OCI-LY1 (cell line): ENCODE data around the gene GADD45A.

ENCODE experiments used
- H2AFZ ChIP-seq: fragments of 200-600 bp; sonication (generic), shearing (Covaris generic); 2 replicates; pipeline ENCODE4 v1.6.0; 2014; ENCODE audit warnings: antibody characterized with exemption, mild to moderate bottlenecking, low read length
- H3F3A ChIP-seq: fragments of 200-600 bp; sonication (generic), shearing (Covaris generic); 2 replicates; pipeline ENCODE4 v1.6.0; 2014; ENCODE audit warnings: mild to moderate bottlenecking, antibody characterized with exemption, low read length, moderate library complexity; ENCODE audit not compliant: insufficient read depth
- H3K27ac ChIP-seq: fragments of 200-600 bp; sonication (generic); 2 replicates; pipeline ENCODE4 v1.5.1; 2014; ENCODE audit warnings: low read length, mixed run types, mild to moderate bottlenecking, low read depth; ENCODE audit not compliant: poor library complexity, severe bottlenecking
- H3K27me3 ChIP-seq: fragments of 200-600 bp; sonication (generic); 2 replicates; pipeline ENCODE4 v1.6.0; 2014; ENCODE audit warnings: antibody characterized with exemption, mild to moderate bottlenecking, low read length, moderate library complexity; ENCODE audit not compliant: insufficient read depth
- H3K36me3 ChIP-seq: fragments of 200-600 bp; sonication (generic); 2 replicates; pipeline ENCODE4 v1.6.1; 2014; ENCODE audit warnings: mild to moderate bottlenecking, antibody characterized with exemption, low read length, moderate library complexity, mixed read lengths; ENCODE audit not compliant: insufficient read depth
- H3K4me1 ChIP-seq: fragments of 200-600 bp; sonication (generic); 2 replicates; pipeline ENCODE4 v1.5.1; 2014; ENCODE audit warnings: mild to moderate bottlenecking, low read length, moderate library complexity; ENCODE audit not compliant: insufficient read depth, severe bottlenecking
- H3K4me2 ChIP-seq: fragments of 200-600 bp; sonication (generic), shearing (Covaris generic); 2 replicates; pipeline ENCODE4 v1.6.1; 2014; ENCODE audit warnings: low read length
- H3K4me3 ChIP-seq: fragments of 200-600 bp; sonication (generic); 2 replicates; pipeline ENCODE4 v1.5.1; 2014; ENCODE audit warnings: low read length, low read depth, mild to moderate bottlenecking, mixed read lengths; ENCODE audit not compliant: poor library complexity, severe bottlenecking
- H3K79me2 ChIP-seq: fragments of 200-600 bp; shearing (Covaris generic); 2 replicates; pipeline ENCODE4 v1.6.1; 2016; ENCODE audit warnings: mixed run types, low read length, mixed read lengths; ENCODE audit not compliant: insufficient read depth
- H3K9ac ChIP-seq: fragments of 200-600 bp; sonication (generic), shearing (Covaris generic); 2 replicates; pipeline ENCODE4 v1.6.1; 2014; ENCODE audit warnings: mild to moderate bottlenecking, low read length, mixed read lengths
- H3K9me2 ChIP-seq: fragments of 200-600 bp; sonication (generic), shearing (Covaris generic); 2 replicates; pipeline ENCODE4 v1.6.1; 2014; ENCODE audit warnings: low read depth, mild to moderate bottlenecking, low read length, mixed read lengths
- H3K9me3 ChIP-seq: fragments of 200-600 bp; shearing (Covaris generic); 2 replicates; pipeline ENCODE4 v1.6.1; 2014; ENCODE audit warnings: low read length, mixed read lengths
- H4K20me1 ChIP-seq: fragments of 200-600 bp; sonication (generic), shearing (Covaris generic); 2 replicates; pipeline ENCODE4 v1.6.0; 2016; ENCODE audit warnings: mild to moderate bottlenecking, low read length; ENCODE audit not compliant: insufficient read depth
- EZH2 ChIP-seq: fragments of 200-600 bp; sonication (generic), shearing (Covaris generic); IDR thresholded peaks from 2 replicates; pipeline ENCODE4 v1.8.0; 2017; ENCODE audit warnings: borderline replicate concordance, mixed run types, mild to moderate bottlenecking, antibody characterized with exemption, low read length, moderate library complexity, mixed read lengths
- TF ChIP-seq, protein P1 (sequence below): fragments of 200-600 bp; sonication (generic), shearing (Covaris generic); IDR thresholded peaks from 2 replicates; pipeline ENCODE4 v1.5.1; 2017; ENCODE audit warnings: mild to moderate bottlenecking, antibody characterized with exemption, low read length, moderate library complexity, mixed read lengths

The GADD45A gene

DNA sequence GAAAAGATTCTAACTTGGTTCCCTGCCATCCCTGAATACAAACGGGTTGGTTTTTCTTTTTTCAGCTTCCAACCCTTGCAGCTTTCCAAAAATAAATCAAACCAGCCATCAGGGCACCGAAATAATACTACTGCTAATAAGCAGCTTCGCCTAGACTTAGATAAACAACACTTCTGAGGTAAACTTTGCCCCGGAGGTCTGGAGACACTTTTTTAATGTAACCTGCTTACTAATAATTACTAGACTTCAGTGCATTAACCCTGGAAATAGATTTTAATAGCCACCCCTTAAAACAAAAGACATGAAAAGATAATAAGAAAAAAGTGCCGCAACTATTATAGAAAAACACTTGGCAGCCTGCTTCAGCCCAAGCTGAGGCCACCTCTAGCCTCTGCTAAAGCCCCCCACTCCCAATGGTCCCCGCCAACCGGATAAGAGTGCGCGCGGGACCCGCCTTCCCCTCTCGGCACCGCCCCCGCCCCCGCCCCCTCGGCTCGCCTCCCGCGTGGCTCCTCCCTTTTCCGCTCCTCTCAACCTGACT is 405 bp upstream of the GADD45A start:
- Histone ChIP-seq H4K20me1 (no peaks in the 10 kb centered on the region), H3K9ac (peak overlapping the region; percentile 51), H3K27me3 (no peaks in the 10 kb centered on the region), H3K79me2 (peaks cover 23% of the 10 kb centered on the region), H3F3A (peaks cover 12% of the 10 kb centered on the region; the same call in 1 of the 2 replicates), H3K27ac (peak overlapping the region; percentile 85), H3K4me1 (peaks cover 60% of the 10 kb centered on the region), H3K4me3 (peak overlapping the region; percentile 91), H3K4me2 (peak overlapping the region; percentile 69), H3K9me3 (no peaks in the 10 kb centered on the region), H3K36me3 (peaks cover 44% of the 10 kb centered on the region), H3K9me2 (no peaks in the 10 kb centered on the region), H2AFZ (no peak overlapping the region)
- TF ChIP-seq EZH2, result no peak
- TF ChIP-seq, protein P1, sequence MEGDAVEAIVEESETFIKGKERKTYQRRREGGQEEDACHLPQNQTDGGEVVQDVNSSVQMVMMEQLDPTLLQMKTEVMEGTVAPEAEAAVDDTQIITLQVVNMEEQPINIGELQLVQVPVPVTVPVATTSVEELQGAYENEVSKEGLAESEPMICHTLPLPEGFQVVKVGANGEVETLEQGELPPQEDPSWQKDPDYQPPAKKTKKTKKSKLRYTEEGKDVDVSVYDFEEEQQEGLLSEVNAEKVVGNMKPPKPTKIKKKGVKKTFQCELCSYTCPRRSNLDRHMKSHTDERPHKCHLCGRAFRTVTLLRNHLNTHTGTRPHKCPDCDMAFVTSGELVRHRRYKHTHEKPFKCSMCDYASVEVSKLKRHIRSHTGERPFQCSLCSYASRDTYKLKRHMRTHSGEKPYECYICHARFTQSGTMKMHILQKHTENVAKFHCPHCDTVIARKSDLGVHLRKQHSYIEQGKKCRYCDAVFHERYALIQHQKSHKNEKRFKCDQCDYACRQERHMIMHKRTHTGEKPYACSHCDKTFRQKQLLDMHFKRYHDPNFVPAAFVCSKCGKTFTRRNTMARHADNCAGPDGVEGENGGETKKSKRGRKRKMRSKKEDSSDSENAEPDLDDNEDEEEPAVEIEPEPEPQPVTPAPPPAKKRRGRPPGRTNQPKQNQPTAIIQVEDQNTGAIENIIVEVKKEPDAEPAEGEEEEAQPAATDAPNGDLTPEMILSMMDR, result no peak

GRCh38 chr1:67685558-67686266 is 711 bp downstream of the GADD45A start:
- Histone ChIP-seq H3K27me3 (no peaks in the 10 kb centered on the region), H4K20me1 (no peaks in the 10 kb centered on the region), H3K9ac (peak overlapping the region; percentile 97), H3K4me2 (peak overlapping the region; percentile 86), H3K36me3 (peaks cover 51% of the 10 kb centered on the region), H3K9me2 (no peaks in the 10 kb centered on the region), H2AFZ (no peak overlapping the region), H3K4me1 (peaks cover 63% of the 10 kb centered on the region), H3F3A (peaks cover 17% of the 10 kb centered on the region), H3K27ac (peak overlapping the region; percentile 82), H3K79me2 (peaks cover 23% of the 10 kb centered on the region), H3K9me3 (no peaks in the 10 kb centered on the region), H3K4me3 (peak overlapping the region; percentile 91)
- TF ChIP-seq, protein P1, result no peak
- no peak for TF ChIP-seq EZH2

- H3K4me3 ChIP-seq, result peak overlapping the region; percentile 91
- H2AFZ ChIP-seq, result no peak overlapping the region
- no peaks in the 10 kb centered on the region for H3K27me3 ChIP-seq
- H3K27ac ChIP-seq, result peak overlapping the region; percentile 82
- no peak for TF ChIP-seq EZH2
- H3F3A ChIP-seq, result peaks cover 21% of the 10 kb centered on the region
- H3K36me3 ChIP-seq, result peaks cover 56% of the 10 kb centered on the region
- H3K4me2 ChIP-seq, result peak overlapping the region; percentile 86
- H3K9me2 ChIP-seq, result no peaks in the 10 kb centered on the region
- no peaks in the 10 kb centered on the region for H4K20me1 ChIP-seq
- peaks cover 23% of the 10 kb centered on the region for H3K79me2 ChIP-seq
- H3K4me1 ChIP-seq, result peaks cover 57% of the 10 kb centered on the region
- H3K9ac ChIP-seq, result peak overlapping the region; percentile 97
- H3K9me3 ChIP-seq, result no peaks in the 10 kb centered on the region
These were observed 1.5 kb downstream of the GADD45A start for GRCh38 chr1:67686267-67687197.
